ENCODE data around the gene CBFB.

The CBFB gene

GRCh38 chr16:67063008-67063407 lies 34.1 kb downstream of the CBFB start:
- peaks cover 11% of the 10 kb centered on the region for H3K36me3 ChIP-seq (ENCODE audit: control insufficient read depth, insufficient read depth, low read length)
- H3K4me1 ChIP-seq (ENCODE audit: control insufficient read depth, insufficient read depth, low read length, poor library complexity, severe bottlenecking), result no peaks in the 10 kb centered on the region
- H3K9me3 ChIP-seq (ENCODE audit: control insufficient read depth, low read length), result no peaks in the 10 kb centered on the region
- H3K4me3 ChIP-seq (ENCODE audit: insufficient read depth, low read depth, low read length, poor library complexity, severe bottlenecking), result no peak overlapping the region
- no peaks in the 10 kb centered on the region for H3K27me3 ChIP-seq (replicated peaks; ENCODE audit: control insufficient read depth, insufficient read depth, low read length, poor library complexity, severe bottlenecking)
- H3K27ac ChIP-seq (ENCODE audit: insufficient read depth, low read length, poor library complexity, severe bottlenecking), result no peak overlapping the region
- no peak for DNase-seq

DNA sequence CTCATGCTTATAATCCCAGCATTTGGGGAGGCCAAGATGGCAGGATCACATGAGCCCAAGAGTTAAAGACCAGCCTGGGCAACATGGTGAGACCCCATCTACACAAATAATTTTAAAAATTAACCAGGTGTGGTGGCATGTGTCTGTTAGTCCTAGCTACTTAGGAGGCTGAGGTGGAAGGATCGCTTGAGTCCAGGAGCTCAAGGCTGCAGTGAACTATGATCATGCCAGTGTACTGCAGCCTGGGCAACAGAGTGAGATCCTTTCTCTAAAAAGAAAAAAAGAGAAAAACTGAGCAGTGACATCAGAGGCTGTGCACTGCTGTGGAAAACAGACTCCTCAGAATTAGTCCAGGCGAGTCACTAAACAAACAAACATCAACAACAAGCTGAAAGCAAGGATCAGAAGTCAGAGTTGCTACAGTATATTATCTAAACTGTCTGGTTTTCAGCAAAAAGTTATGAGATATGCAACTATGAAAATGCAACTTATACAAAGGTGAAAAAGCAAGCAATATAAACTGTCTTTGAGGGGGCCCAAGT lies 39.3 kb downstream of the CBFB start:
- no peaks in the 10 kb centered on the region for H3K9me3 ChIP-seq (ENCODE audit: control insufficient read depth, low read length)
- no peaks in the 10 kb centered on the region for H3K27me3 ChIP-seq (replicated peaks; ENCODE audit: control insufficient read depth, insufficient read depth, low read length, poor library complexity, severe bottlenecking)
- H3K27ac ChIP-seq (ENCODE audit: insufficient read depth, low read length, poor library complexity, severe bottlenecking), result no peak overlapping the region
- peaks cover 15% of the 10 kb centered on the region for H3K36me3 ChIP-seq (ENCODE audit: control insufficient read depth, insufficient read depth, low read length)
- no peak for DNase-seq
- H3K4me1 ChIP-seq (ENCODE audit: control insufficient read depth, insufficient read depth, low read length, poor library complexity, severe bottlenecking), result no peaks in the 10 kb centered on the region
- no peak overlapping the region for H3K4me3 ChIP-seq (ENCODE audit: insufficient read depth, low read depth, low read length, poor library complexity, severe bottlenecking)

GRCh38 chr16:67071476-67072048 lies 42.6 kb downstream of the CBFB start:
- H3K4me1 ChIP-seq (ENCODE audit: control insufficient read depth, insufficient read depth, low read length, poor library complexity, severe bottlenecking), result no peaks in the 10 kb centered on the region
- H3K27ac ChIP-seq (ENCODE audit: insufficient read depth, low read length, poor library complexity, severe bottlenecking), result no peak overlapping the region
- no peak overlapping the region for H3K4me3 ChIP-seq (ENCODE audit: insufficient read depth, low read depth, low read length, poor library complexity, severe bottlenecking)
- no peaks in the 10 kb centered on the region for H3K9me3 ChIP-seq (ENCODE audit: control insufficient read depth, low read length)
- H3K36me3 ChIP-seq (ENCODE audit: control insufficient read depth, insufficient read depth, low read length), result peaks cover 26% of the 10 kb centered on the region
- no peak for DNase-seq
- no peaks in the 10 kb centered on the region for H3K27me3 ChIP-seq (replicated peaks; ENCODE audit: control insufficient read depth, insufficient read depth, low read length, poor library complexity, severe bottlenecking)

GRCh38 chr16:67075331-67075730 lies 46.4 kb downstream of the CBFB start:
- H3K4me3 ChIP-seq (ENCODE audit: insufficient read depth, low read depth, low read length, poor library complexity, severe bottlenecking), result no peak overlapping the region
- peaks cover 10% of the 10 kb centered on the region for H3K36me3 ChIP-seq (ENCODE audit: control insufficient read depth, insufficient read depth, low read length)
- no peaks in the 10 kb centered on the region for H3K4me1 ChIP-seq (ENCODE audit: control insufficient read depth, insufficient read depth, low read length, poor library complexity, severe bottlenecking)
- H3K27ac ChIP-seq (ENCODE audit: insufficient read depth, low read length, poor library complexity, severe bottlenecking), result no peak overlapping the region
- H3K9me3 ChIP-seq (ENCODE audit: control insufficient read depth, low read length), result no peaks in the 10 kb centered on the region
- DNase-seq, result no peak
- H3K27me3 ChIP-seq (replicated peaks; ENCODE audit: control insufficient read depth, insufficient read depth, low read length, poor library complexity, severe bottlenecking), result no peaks in the 10 kb centered on the region

GRCh38 chr16:67077871-67078270 lies 48.9 kb downstream of the CBFB start:
- Histone ChIP-seq H3K27ac (ENCODE audit: insufficient read depth, low read length, poor library complexity, severe bottlenecking) (no peak overlapping the region), H3K36me3 (ENCODE audit: control insufficient read depth, insufficient read depth, low read length) (peaks cover 10% of the 10 kb centered on the region)
- DNase-seq, result no peak

GRCh38 chr16:67082100-67082499 lies 53.2 kb downstream of the CBFB start:
- no peak for DNase-seq
- no peak overlapping the region for H3K4me3 ChIP-seq (ENCODE audit: insufficient read depth, low read depth, low read length, poor library complexity, severe bottlenecking)
- no peaks in the 10 kb centered on the region for H3K4me1 ChIP-seq (ENCODE audit: control insufficient read depth, insufficient read depth, low read length, poor library complexity, severe bottlenecking)
- H3K36me3 ChIP-seq (ENCODE audit: control insufficient read depth, insufficient read depth, low read length), result no peaks in the 10 kb centered on the region
- no peaks in the 10 kb centered on the region for H3K9me3 ChIP-seq (ENCODE audit: control insufficient read depth, low read length)
- H3K27me3 ChIP-seq (replicated peaks; ENCODE audit: control insufficient read depth, insufficient read depth, low read length, poor library complexity, severe bottlenecking), result no peaks in the 10 kb centered on the region
- H3K27ac ChIP-seq (ENCODE audit: insufficient read depth, low read length, poor library complexity, severe bottlenecking), result no peak overlapping the region

More at GRCh38 chr16:67077871-67078270, 48.9 kb downstream of the CBFB start:
- Histone ChIP-seq H3K4me1 (ENCODE audit: control insufficient read depth, insufficient read depth, low read length, poor library complexity, severe bottlenecking) (no peaks in the 10 kb centered on the region), H3K27me3 (replicated peaks; ENCODE audit: control insufficient read depth, insufficient read depth, low read length, poor library complexity, severe bottlenecking) (no peaks in the 10 kb centered on the region), H3K9me3 (ENCODE audit: control insufficient read depth, low read length) (no peaks in the 10 kb centered on the region), H3K4me3 (ENCODE audit: insufficient read depth, low read depth, low read length, poor library complexity, severe bottlenecking) (no peak overlapping the region)

GRCh38 chr16:67082891-67083290 lies 53.9 kb downstream of the CBFB start:
- Histone ChIP-seq H3K9me3 (ENCODE audit: control insufficient read depth, low read length) (no peaks in the 10 kb centered on the region), H3K4me3 (ENCODE audit: insufficient read depth, low read depth, low read length, poor library complexity, severe bottlenecking) (no peak overlapping the region), H3K27me3 (replicated peaks; ENCODE audit: control insufficient read depth, insufficient read depth, low read length, poor library complexity, severe bottlenecking) (no peaks in the 10 kb centered on the region), H3K36me3 (ENCODE audit: control insufficient read depth, insufficient read depth, low read length) (no peaks in the 10 kb centered on the region), H3K27ac (ENCODE audit: insufficient read depth, low read length, poor library complexity, severe bottlenecking) (no peak overlapping the region), H3K4me1 (ENCODE audit: control insufficient read depth, insufficient read depth, low read length, poor library complexity, severe bottlenecking) (no peaks in the 10 kb centered on the region)
- DNase-seq, result no peak

- H3K4me1 ChIP-seq (ENCODE audit: control insufficient read depth, insufficient read depth, low read length, poor library complexity, severe bottlenecking), result no peaks in the 10 kb centered on the region
- no peak overlapping the region for H3K4me3 ChIP-seq (ENCODE audit: insufficient read depth, low read depth, low read length, poor library complexity, severe bottlenecking)
- no peaks in the 10 kb centered on the region for H3K27me3 ChIP-seq (replicated peaks; ENCODE audit: control insufficient read depth, insufficient read depth, low read length, poor library complexity, severe bottlenecking)
- H3K27ac ChIP-seq (ENCODE audit: insufficient read depth, low read length, poor library complexity, severe bottlenecking), result no peak overlapping the region
- no peaks in the 10 kb centered on the region for H3K36me3 ChIP-seq (ENCODE audit: control insufficient read depth, insufficient read depth, low read length)
- no peaks in the 10 kb centered on the region for H3K9me3 ChIP-seq (ENCODE audit: control insufficient read depth, low read length)
- DNase-seq, result no peak
Observed at GRCh38 chr16:67084345-67085028, 55.5 kb downstream of the CBFB start.

DNA sequence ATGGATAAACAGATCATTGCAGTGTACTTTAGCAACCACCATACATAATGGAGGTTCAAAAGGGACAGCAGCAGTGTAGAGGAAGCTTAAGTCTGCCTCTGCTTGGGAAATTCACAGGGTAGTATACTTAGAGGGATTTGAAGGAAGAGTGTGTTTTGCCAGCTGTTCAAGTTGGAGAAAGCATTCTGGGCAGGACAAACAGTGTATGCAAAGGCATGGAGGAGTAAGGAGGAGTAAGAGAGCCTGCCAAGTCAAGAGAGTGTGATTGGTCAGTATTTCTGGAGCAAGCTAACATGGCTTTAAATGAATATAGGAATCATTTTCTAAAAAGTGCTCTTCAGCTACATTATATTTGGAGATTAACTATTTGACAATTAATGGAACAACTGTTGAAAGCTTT lies 57.9 kb downstream of the CBFB start:
- DNase-seq, result no peak
- Histone ChIP-seq H3K27ac (ENCODE audit: insufficient read depth, low read length, poor library complexity, severe bottlenecking) (no peak overlapping the region), H3K4me3 (ENCODE audit: insufficient read depth, low read depth, low read length, poor library complexity, severe bottlenecking) (no peak overlapping the region), H3K27me3 (replicated peaks; ENCODE audit: control insufficient read depth, insufficient read depth, low read length, poor library complexity, severe bottlenecking) (no peaks in the 10 kb centered on the region), H3K9me3 (ENCODE audit: control insufficient read depth, low read length) (no peaks in the 10 kb centered on the region), H3K4me1 (ENCODE audit: control insufficient read depth, insufficient read depth, low read length, poor library complexity, severe bottlenecking) (no peaks in the 10 kb centered on the region), H3K36me3 (ENCODE audit: control insufficient read depth, insufficient read depth, low read length) (no peaks in the 10 kb centered on the region)

- no peaks in the 10 kb centered on the region for H3K36me3 ChIP-seq (ENCODE audit: control insufficient read depth, insufficient read depth, low read length)
- DNase-seq, result no peak
Observed at GRCh38 chr16:67087291-67087690, 58.3 kb downstream of the CBFB start.

More at GRCh38 chr16:67087291-67087690, 58.3 kb downstream of the CBFB start:
- Histone ChIP-seq H3K4me3 (ENCODE audit: insufficient read depth, low read depth, low read length, poor library complexity, severe bottlenecking) (no peak overlapping the region), H3K9me3 (ENCODE audit: control insufficient read depth, low read length) (no peaks in the 10 kb centered on the region), H3K27ac (ENCODE audit: insufficient read depth, low read length, poor library complexity, severe bottlenecking) (no peak overlapping the region), H3K27me3 (replicated peaks; ENCODE audit: control insufficient read depth, insufficient read depth, low read length, poor library complexity, severe bottlenecking) (no peaks in the 10 kb centered on the region), H3K4me1 (ENCODE audit: control insufficient read depth, insufficient read depth, low read length, poor library complexity, severe bottlenecking) (no peaks in the 10 kb centered on the region)
